Heart right ventricle (tissue), 16 donors: ENCODE data around the gene PCNX4. TPM values are rescaled to one million over a fixed set of nuclear protein-coding genes. Genes with fewer than 3 reads are reported as not detected.

ENCODE experiments used
- ATAC-seq, 8 donors: fragments of 200-7000 bp; cut with Tn5 transposase; one replicate each; pipeline ENCODE4 v1.9.1; 2020; ENCODE audit warnings: mild to moderate bottlenecking in 8 of 8, moderate library complexity in 8 of 8, moderate number of reproducible peaks in 1 of 8
- DNase-seq, 2 donors: peaks; one replicate each; pipeline ENCODE4 v3.0.0-alpha.2; 2020
- H3K27ac ChIP-seq, 10 donors: fragments of 200-600 bp; sonication (generic) in 2 of 10; one replicate each; pipeline versions ENCODE4 v1.5.0 to v1.8.0; 2020 to 2022; ENCODE audit warnings: mild to moderate bottlenecking in 3 of 10
- H3K27me3 ChIP-seq, 7 donors: fragments of 200-600 bp; one replicate each; pipeline ENCODE4 v1.8.0; 2021 to 2022; ENCODE audit warnings: mild to moderate bottlenecking in 2 of 7
- H3K36me3 ChIP-seq, 9 donors: fragments of 200-600 bp; sonication (generic) in 1 of 9; one replicate each; pipeline versions ENCODE4 v1.5.0 to v1.8.0; 2020 to 2022; ENCODE audit warnings: mild to moderate bottlenecking in 2 of 9
- H3K4me1 ChIP-seq, 9 donors: fragments of 200-600 bp; sonication (generic) in 1 of 9; one replicate each; pipeline versions ENCODE4 v1.5.0 to v1.8.0; 2020 to 2022; ENCODE audit warnings: mild to moderate bottlenecking in 4 of 9
- H3K4me3 ChIP-seq, 10 donors: fragments of 200-600 bp; sonication (generic) in 2 of 10; one replicate each; pipeline versions ENCODE4 v1.5.0 to v1.8.0; 2020 to 2022; ENCODE audit warnings: mild to moderate bottlenecking in 7 of 10, moderate library complexity in 2 of 10
- H3K9me3 ChIP-seq, 11 donors: fragments of 200-600 bp in 10 of 11; sonication (generic) in 2 of 11; one replicate each; pipeline versions ENCODE4 v1.5.0 to v1.8.0; 2013 to 2022; ENCODE audit warnings: mild to moderate bottlenecking in 2 of 11, control low read depth in 1 of 11, moderate library complexity in 1 of 11
- CTCF ChIP-seq, 9 donors: fragments of 200-600 bp; sonication (generic) in 2 of 9; IDR thresholded peaks; one replicate each; pipeline versions ENCODE4 v1.5.0 to v1.8.0; 2021 to 2022; ENCODE audit warnings: antibody characterized with exemption in 9 of 9, mild to moderate bottlenecking in 5 of 9, moderate library complexity in 1 of 9
- WGBS, 2 donors: extraction: QIAGEN DNeasy Blood & Tissue Kit; methylation state at CpG; one replicate each; pipeline ENCODE4 v1.1.7; 2013; ENCODE audit warnings: inconsistent platforms in 1 of 2; 5-methylcytosine and 5-hydroxymethylcytosine counted together
- intact Hi-C, 10 donors: fragments of 100-400 bp; cut with DNase I; formaldehyde crosslinking; loops; one replicate each; pipeline versions ENCODE4 v1.11.1 to v1.14.2; 2022
- polyA plus RNA-seq, 2 donors: library from polyadenylated mRNA; stranded (reverse); fragments of 200-250 nt; gene quantifications; one replicate each; pipeline ENCODE4 v1.2.3, GENCODE V29; 2013
- total RNA-seq, 10 donors: library from RNA; stranded (reverse); fragmentation: NEBNext Ultra II Directional in 3 of 10; extraction: Animal tissue kit (Norgen Biotek cat#: 25700) in 3 of 10; gene quantifications; one replicate each; pipeline versions ENCODE4 v1.2.1 to v1.2.4, GENCODE V29; 2021 to 2023
- donor health status: Arrhythmogenic right ventricular cardiomyopathy.
- donor health status: ischemic (EF 13 %, LVEDD 7.1; RV severe dilation, severe dysfunction).
- donor health status: healthy with polysubstance abuse.
- donor health status: DM: no; HTN: yes; CAD: no.
- donor health status: DM: no; HTN: no; CAD: no.
- donor health status: ischemic (EF 25% LVEDD 6.9; RV normal size, moderate dysfunction).
- donor health status: ischemic (EF 25% LVEDD 5.7; RV mildly dilated, moderate dysfunction).
- donor health status: healthy.
- donor health status: DM: yes; HTN: yes; CAD: no.
- donor health status: Ischemic cardiomyopathy.
- donor health status: ischemic (EF 35%, LVEDD 5.7; RV mildly dilated, moderate dysfunction).
- donor health status: nonischemic (EF 11% LVEDD 7.7; RV severe dilation, severe dysfunction).
- donor health status: DM: yes; HTN: yes; CAD: no.
- donor health status: PGD.
- donor health status: ischemic (EF 29% LVEDD 5.4; RV normal size, mild dysfunction).
- donor health status: nonischemic (EF 23%, LVEDD 6.1; RV moderate dilation, normal function).

PCNX4 gene
- total and polyA plus RNA-seq, 12 donors, result 10.9 to 56.7 (median 31.2) TPM

DNA sequence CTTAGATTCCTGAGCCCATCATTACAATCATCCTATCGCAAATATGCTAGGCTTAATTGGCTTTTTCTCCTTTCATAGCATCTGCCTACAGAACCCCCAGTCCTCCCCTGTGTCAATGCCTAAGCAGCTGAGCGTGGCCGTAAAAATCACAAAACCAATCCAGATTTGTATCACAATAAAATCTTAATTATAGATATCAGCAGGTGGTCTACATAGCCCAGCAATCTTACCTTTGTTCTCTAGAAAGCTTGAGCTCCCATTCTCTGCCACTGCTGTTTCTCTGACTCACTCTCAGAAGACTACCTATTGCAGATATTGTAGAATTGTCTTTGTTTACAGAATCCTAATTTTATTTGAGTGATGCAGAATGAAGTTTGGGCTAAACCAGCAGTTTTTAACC lies 119.4 kb downstream of the PCNX4 start:
- no peaks in the 10 kb centered on the region for H3K36me3 ChIP-seq
- H3K9me3 ChIP-seq, result no peaks in the 10 kb centered on the region
- intact Hi-C loops, result loop anchor here in 1 of 10 donors (10.0 kb wide), 1 partner anchor 114 kb away; no protein-coding TSS in a partner anchor
- 84 to 90% methylated on average over 3 of the region's 3 CpGs for WGBS, 2 donors
- no peak for TF ChIP-seq CTCF (IDR thresholded peaks at IDR 0.05)
- H3K4me3 ChIP-seq, result no peak overlapping the region
- no peaks in the 10 kb centered on the region for H3K27me3 ChIP-seq
- peaks cover 0 to 9% (median 0%) of the 10 kb centered on the region in 9 donors for H3K4me1 ChIP-seq
- DNase-seq, result no peak
- H3K27ac ChIP-seq, result no peak overlapping the region
- ATAC-seq, result no peak

- WGBS, 2 donors, result 81 to 87% methylated on average over 5 of the region's 5 CpGs
- Histone ChIP-seq H3K4me3 (no peak overlapping the region), H3K9me3 (no peaks in the 10 kb centered on the region), H3K27me3 (no peaks in the 10 kb centered on the region), H3K36me3 (no peaks in the 10 kb centered on the region), H3K27ac (no peak overlapping the region), H3K4me1 (peaks cover 0 to 16% (median 3%) of the 10 kb centered on the region in 9 donors)
- intact Hi-C loops, result loop anchor here in 1 of 10 donors (10.0 kb wide), 1 partner anchor 112 kb away; no protein-coding TSS in a partner anchor
- ATAC-seq (no peak), DNase-seq (no peak)
- TF ChIP-seq CTCF (IDR thresholded peaks at IDR 0.05), result no peak
Measured at GRCh38 chr14:60212503-60213371, 121.0 kb downstream of the PCNX4 start.

- Histone ChIP-seq H3K27me3 (no peaks in the 10 kb centered on the region), H3K9me3 (no peaks in the 10 kb centered on the region), H3K36me3 (no peaks in the 10 kb centered on the region), H3K4me1 (peaks cover 0 to 16% (median 3%) of the 10 kb centered on the region in 9 donors), H3K27ac (no peak overlapping the region), H3K4me3 (no peak overlapping the region)
- DNase-seq, result no peak
- ATAC-seq, result no peak
- 82 to 90% methylated on average over 3 of the region's 3 CpGs for WGBS, 2 donors
- no peak for TF ChIP-seq CTCF (IDR thresholded peaks at IDR 0.05)
- intact Hi-C loops, result loop anchor here in 1 of 10 donors (10.0 kb wide), 1 partner anchor 111 kb away; no protein-coding TSS in a partner anchor
Measured at GRCh38 chr14:60214003-60214402, 122.3 kb downstream of the PCNX4 start.

- intact Hi-C loops, result loop anchor here in 1 of 10 donors (10.0 kb wide), 1 partner anchor 110 kb away; no protein-coding TSS in a partner anchor
- no peak overlapping the region for H3K4me3 ChIP-seq
- H3K9me3 ChIP-seq, result no peaks in the 10 kb centered on the region
- ATAC-seq, result no peak
- TF ChIP-seq CTCF (IDR thresholded peaks at IDR 0.05), result no peak
- no peaks in the 10 kb centered on the region for H3K27me3 ChIP-seq
- 58 to 64% methylated on average over 1 of the region's 1 CpG for WGBS, 2 donors
- no peak for DNase-seq
- H3K4me1 ChIP-seq, result peaks cover 0 to 16% (median 3%) of the 10 kb centered on the region in 9 donors
- H3K36me3 ChIP-seq, result no peaks in the 10 kb centered on the region
- peak overlapping the region in 2 of 10 donors; percentile 1 to 52 for H3K27ac ChIP-seq
Measured at GRCh38 chr14:60214415-60215126, 122.8 kb downstream of the PCNX4 start.
